ENCODE results near the gene CTNNA3. TPM values are rescaled to one million over a fixed set of nuclear protein-coding genes. Genes with fewer than 3 reads are reported as not detected.

The CTNNA3 gene
- total RNA-seq, 1 donor from 2014 or later = 0.92 TPM

GRCh38 chr10:65893676-65894075 is 1802.3 kb downstream of the CTNNA3 start:
- Mint-ChIP-seq H3K36me3 (ENCODE audit: low read depth) (no peaks in the 10 kb centered on the region), H3K4me3 (ENCODE audit: unreplicated experiment) (no peak overlapping the region), H3K4me1 (ENCODE audit: low read depth) (no peaks in the 10 kb centered on the region), H3K27me3 (ENCODE audit: low read depth) (peaks cover 5% of the 10 kb centered on the region), H3K27ac (ENCODE audit: unreplicated experiment) (no peak overlapping the region), H3K9me3 (ENCODE audit: low read depth) (no peaks in the 10 kb centered on the region)
- no peak for TF ChIP-seq CTCF (IDR thresholded peaks at IDR 0.05)
- no peak for DNase-seq (ENCODE audit: low spot score)

DNA sequence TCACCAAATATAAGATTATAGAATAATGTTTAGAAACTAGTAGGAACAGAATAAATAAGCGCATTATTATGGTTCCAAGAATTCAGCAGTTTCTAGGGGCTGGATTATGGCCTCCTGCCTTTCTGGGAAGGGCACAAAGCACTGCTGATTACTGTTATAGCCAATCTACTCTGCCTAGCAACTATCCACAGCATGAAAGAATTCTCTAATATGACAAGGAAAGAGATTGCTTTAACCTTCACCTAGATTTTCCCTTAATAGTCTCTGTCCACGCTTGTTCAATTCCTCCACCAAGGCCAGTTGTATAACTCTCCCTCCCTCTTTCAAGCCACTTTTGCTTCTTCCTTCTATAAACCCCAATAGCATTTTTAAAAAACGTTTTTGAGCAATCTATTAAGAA is 1803.7 kb downstream of the CTNNA3 start:
- Mint-ChIP-seq H3K9me3 (ENCODE audit: low read depth) (peaks cover 9% of the 10 kb centered on the region), H3K36me3 (ENCODE audit: low read depth) (no peaks in the 10 kb centered on the region), H3K4me3 (ENCODE audit: unreplicated experiment) (no peak overlapping the region)

GRCh38 chr10:65891073-65891981 is 1804.7 kb downstream of the CTNNA3 start:
- DNase-seq (ENCODE audit: low spot score) = no peak
- Mint-ChIP-seq H3K27ac (ENCODE audit: unreplicated experiment) (no peak overlapping the region), H3K4me1 (ENCODE audit: low read depth) (no peaks in the 10 kb centered on the region), H3K4me3 (ENCODE audit: unreplicated experiment) (no peak overlapping the region), H3K36me3 (ENCODE audit: low read depth) (no peaks in the 10 kb centered on the region), H3K27me3 (ENCODE audit: low read depth) (no peaks in the 10 kb centered on the region), H3K9me3 (ENCODE audit: low read depth) (peaks cover 18% of the 10 kb centered on the region)
- no peak for TF ChIP-seq CTCF (IDR thresholded peaks at IDR 0.05)

More for the DNA sequence above, 1803.7 kb downstream of the CTNNA3 start:
- DNase-seq (ENCODE audit: low spot score) = no peak
- TF ChIP-seq CTCF (IDR thresholded peaks at IDR 0.05) = no peak
- Mint-ChIP-seq H3K27me3 (ENCODE audit: low read depth) (no peaks in the 10 kb centered on the region), H3K27ac (ENCODE audit: unreplicated experiment) (no peak overlapping the region), H3K4me1 (ENCODE audit: low read depth) (no peaks in the 10 kb centered on the region)

DNA sequence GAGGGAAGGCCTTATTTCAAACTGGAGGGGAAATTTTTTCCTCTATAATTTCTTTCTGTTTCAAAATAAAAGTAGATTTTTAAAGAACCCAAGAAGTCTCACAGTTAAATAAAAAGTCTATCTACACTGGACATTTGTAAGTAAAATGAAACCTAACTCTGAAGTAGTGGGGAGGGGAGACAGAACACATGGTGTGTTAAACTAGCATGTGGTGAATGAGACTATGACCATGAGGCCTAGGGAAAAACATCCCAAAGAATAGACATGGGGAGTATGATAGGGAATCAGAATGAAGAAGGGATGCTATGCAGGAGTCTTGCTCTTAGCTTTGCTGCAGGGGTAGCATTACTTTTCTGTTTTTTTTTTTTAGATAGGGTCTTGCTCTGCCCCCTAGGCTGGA is 1831.5 kb downstream of the CTNNA3 start:
- no peak for DNase-seq (ENCODE audit: low spot score)

DNA sequence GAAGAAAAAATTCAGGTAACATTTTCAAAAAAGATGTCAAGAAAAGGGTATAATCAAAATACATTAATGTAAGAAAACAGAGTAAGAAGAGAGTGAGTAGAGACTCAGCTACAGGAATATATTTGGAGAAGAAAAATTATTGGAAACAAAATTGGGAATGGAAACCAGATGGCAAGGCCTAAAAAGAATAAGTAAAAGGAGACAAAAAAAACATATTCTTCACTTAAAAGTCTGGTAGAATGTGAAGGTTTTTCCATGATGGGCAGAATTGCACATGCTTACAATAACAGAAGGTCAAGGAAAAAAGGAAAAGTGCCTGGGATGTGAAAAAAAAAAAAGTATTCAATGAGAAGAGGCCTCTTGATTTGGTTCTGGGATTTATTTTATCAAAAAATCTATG is 1832.0 kb downstream of the CTNNA3 start:
- Mint-ChIP-seq H3K9me3 (ENCODE audit: low read depth) (no peaks in the 10 kb centered on the region), H3K27me3 (ENCODE audit: low read depth) (no peaks in the 10 kb centered on the region), H3K4me1 (ENCODE audit: low read depth) (no peaks in the 10 kb centered on the region), H3K4me3 (ENCODE audit: unreplicated experiment) (no peak overlapping the region), H3K36me3 (ENCODE audit: low read depth) (no peaks in the 10 kb centered on the region), H3K27ac (ENCODE audit: unreplicated experiment) (no peak overlapping the region)
- no peak for DNase-seq (ENCODE audit: low spot score)
- no peak for TF ChIP-seq CTCF (IDR thresholded peaks at IDR 0.05)

More for the DNA sequence above, 1831.5 kb downstream of the CTNNA3 start:
- no peak for TF ChIP-seq CTCF (IDR thresholded peaks at IDR 0.05)
- H3K4me3 Mint-ChIP-seq (ENCODE audit: unreplicated experiment) = no peak overlapping the region
- H3K9me3 Mint-ChIP-seq (ENCODE audit: low read depth) = no peaks in the 10 kb centered on the region
- H3K4me1 Mint-ChIP-seq (ENCODE audit: low read depth) = no peaks in the 10 kb centered on the region
- no peak overlapping the region for H3K27ac Mint-ChIP-seq (ENCODE audit: unreplicated experiment)
- H3K36me3 Mint-ChIP-seq (ENCODE audit: low read depth) = no peaks in the 10 kb centered on the region
- no peaks in the 10 kb centered on the region for H3K27me3 Mint-ChIP-seq (ENCODE audit: low read depth)

Small RNA genes lying within 50 kb of the gene (microRNA-seq; reads per million reads assigned to microRNA genes)
- gene MIR7151 (ENCODE audit: borderline number of aligned reads) = not detected

Other genes starting within 250 kb of the CTNNA3 start
- gene DNAJC12, start 142.0 kb upstream of the CTNNA3 start, total RNA-seq = 4.5 to 10.2 TPM (median 5.0 TPM) in 3 replicates
- gene SIRT1, start 188.5 kb upstream of the CTNNA3 start, total RNA-seq = 13.1 to 21.8 TPM (median 17.1 TPM) in 3 replicates